Measurements from ENCODE around the gene TMEM185B. TPM values are rescaled to one million over a fixed set of nuclear protein-coding genes. Genes with fewer than 3 reads are reported as not detected.

Gene TMEM185B
- total RNA-seq, 2 experiments from 2014 or later: 17.7 to 19.0 TPM

- CTCF ChIA-PET: interaction anchor here (1.1 kb wide), 1 partner anchor 43 kb away, joined by 3 read pairs; no protein-coding TSS in a partner anchor
- Histone ChIP-seq H3K9me3 (ENCODE audit: control insufficient read depth in 1 of 2, insufficient read depth in 1 of 2, low read length in 2 of 2) (peaks cover 0 to 21% of the 10 kb centered on the region in 2 experiments), H3K4me1 (ENCODE audit: insufficient read depth, low read length) (peaks cover 25% of the 10 kb centered on the region), H3K27ac (ENCODE audit: low read depth in 1 of 2, low read length in 2 of 2) (no peak overlapping the region), H3K36me3 (ENCODE audit: insufficient read depth, low read length) (peaks cover 7% of the 10 kb centered on the region), H3K4me3 (ENCODE audit: low read length) (no peak overlapping the region), H3K27me3 (ENCODE audit: control insufficient read depth in 1 of 2, insufficient read depth in 2 of 2, low read length in 2 of 2) (no peaks in the 10 kb centered on the region)
- ATAC-seq (ENCODE audit: poor library complexity) (no peak), DNase-seq (no peak)
- Mint-ChIP-seq H3K36me3 (ENCODE audit: low read depth) (peaks cover 47% of the 10 kb centered on the region), H3K4me1 (ENCODE audit: low read depth) (peaks cover 37% of the 10 kb centered on the region), H3K27me3 (no peaks in the 10 kb centered on the region), H3K9me3 (peaks cover 4% of the 10 kb centered on the region), H3K27ac (no peak overlapping the region), H3K4me3 (no peak overlapping the region)
- POLR2A ChIA-PET: interaction anchor here (1.3 kb wide), 1 partner anchor 13 kb away, joined by 4 read pairs; no protein-coding TSS in a partner anchor
- TF ChIP-seq CTCF (IDR thresholded peaks at IDR 0.05): no peak
- intact Hi-C loops (cut with DNase I, micrococcal nuclease): no loop called here
These were observed 3.9 kb downstream of the TMEM185B start for GRCh38 chr2:120219291-120219690.

- Mint-ChIP-seq H3K27me3 (no peaks in the 10 kb centered on the region), H3K36me3 (ENCODE audit: low read depth) (peaks cover 47% of the 10 kb centered on the region), H3K4me1 (ENCODE audit: low read depth) (peaks cover 31% of the 10 kb centered on the region), H3K4me3 (no peak overlapping the region), H3K9me3 (peaks cover 4% of the 10 kb centered on the region), H3K27ac (no peak overlapping the region)
- Histone ChIP-seq H3K4me3 (ENCODE audit: low read length) (no peak overlapping the region), H3K9me3 (ENCODE audit: control insufficient read depth in 1 of 2, insufficient read depth in 1 of 2, low read length in 2 of 2) (peaks cover 0 to 21% of the 10 kb centered on the region in 2 experiments), H3K4me1 (ENCODE audit: insufficient read depth, low read length) (peaks cover 16% of the 10 kb centered on the region), H3K27ac (ENCODE audit: low read depth in 1 of 2, low read length in 2 of 2) (no peak overlapping the region), H3K27me3 (ENCODE audit: control insufficient read depth in 1 of 2, insufficient read depth in 2 of 2, low read length in 2 of 2) (no peaks in the 10 kb centered on the region), H3K36me3 (ENCODE audit: insufficient read depth, low read length) (peaks cover 7% of the 10 kb centered on the region)
- ChIA-PET POLR2A (no interaction called here), CTCF (no interaction called here)
- intact Hi-C loops (cut with DNase I, micrococcal nuclease): no loop called here
- DNase-seq (no peak), ATAC-seq (ENCODE audit: poor library complexity) (no peak)
- TF ChIP-seq CTCF (IDR thresholded peaks at IDR 0.05): no peak
These were observed 5.0 kb downstream of the TMEM185B start for GRCh38 chr2:120218181-120218580.

GRCh38 chr2:120210270-120210693 is 12.9 kb downstream of the TMEM185B start:
- TF ChIP-seq CTCF (IDR thresholded peaks at IDR 0.05): no peak
- DNase-seq (peak in 3 of 14 experiments; percentile 39 to 54 (median 54)), ATAC-seq (ENCODE audit: poor library complexity) (peak; percentile 56)
- H3K36me3 Mint-ChIP-seq (ENCODE audit: low read depth): no peaks in the 10 kb centered on the region
- H3K4me3 ChIP-seq (ENCODE audit: low read length): no peak overlapping the region
- H3K9me3 Mint-ChIP-seq: no peaks in the 10 kb centered on the region
- H3K27me3 ChIP-seq (ENCODE audit: control insufficient read depth in 1 of 2, insufficient read depth in 2 of 2, low read length in 2 of 2): no peaks in the 10 kb centered on the region
- no peaks in the 10 kb centered on the region for H3K4me1 Mint-ChIP-seq (ENCODE audit: low read depth)
- POLR2A ChIA-PET: interaction anchor here (1.5 to 1.9 kb wide), 2 partner anchors 22 to 35 kb away, joined by 3 to 7 read pairs; no protein-coding TSS in a partner anchor
- no peaks in the 10 kb centered on the region for H3K36me3 ChIP-seq (ENCODE audit: insufficient read depth, low read length)
- H3K9me3 ChIP-seq (ENCODE audit: control insufficient read depth in 1 of 2, insufficient read depth in 1 of 2, low read length in 2 of 2): peaks cover 0 to 4% of the 10 kb centered on the region in 2 experiments
- H3K4me1 ChIP-seq (ENCODE audit: insufficient read depth, low read length): peaks cover 16% of the 10 kb centered on the region
- H3K27ac Mint-ChIP-seq: peak overlapping the region; percentile 4
- CTCF ChIA-PET: no interaction called here
- no peak overlapping the region for H3K4me3 Mint-ChIP-seq
- peak overlapping the region in 1 of 2 donors; percentile 9 for H3K27ac ChIP-seq (ENCODE audit: low read depth in 1 of 2, low read length in 2 of 2)
- intact Hi-C loops (cut with DNase I, micrococcal nuclease): no loop called here
- H3K27me3 Mint-ChIP-seq: no peaks in the 10 kb centered on the region
